Measurements from ENCODE around the gene FMNL1. TPM values are rescaled to one million over a fixed set of nuclear protein-coding genes. Genes with fewer than 3 reads are reported as not detected.

Gene FMNL1
- total RNA-seq, 1 donor from 2014 or later: 3.3 TPM

DNA sequence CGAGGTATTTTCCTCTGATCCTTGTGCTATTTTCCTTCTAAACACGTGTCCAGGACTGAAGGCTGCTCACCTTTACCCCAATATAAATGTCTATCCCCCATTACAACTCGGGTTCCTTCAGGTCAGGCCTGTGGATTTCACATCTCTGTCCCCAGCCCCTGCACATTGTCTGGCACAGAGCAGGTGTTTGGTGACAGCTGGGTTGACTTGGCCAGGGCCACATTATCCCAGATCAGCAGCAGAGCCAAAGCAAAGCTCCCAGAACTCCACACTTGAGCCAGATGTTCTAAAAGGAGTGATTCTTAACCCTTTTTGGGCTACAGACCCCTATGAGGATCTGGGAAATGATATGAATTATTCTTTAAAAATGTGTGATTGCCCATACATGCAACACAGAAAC is 58.2 kb downstream of the FMNL1 start:
- TF ChIP-seq, protein P1, sequence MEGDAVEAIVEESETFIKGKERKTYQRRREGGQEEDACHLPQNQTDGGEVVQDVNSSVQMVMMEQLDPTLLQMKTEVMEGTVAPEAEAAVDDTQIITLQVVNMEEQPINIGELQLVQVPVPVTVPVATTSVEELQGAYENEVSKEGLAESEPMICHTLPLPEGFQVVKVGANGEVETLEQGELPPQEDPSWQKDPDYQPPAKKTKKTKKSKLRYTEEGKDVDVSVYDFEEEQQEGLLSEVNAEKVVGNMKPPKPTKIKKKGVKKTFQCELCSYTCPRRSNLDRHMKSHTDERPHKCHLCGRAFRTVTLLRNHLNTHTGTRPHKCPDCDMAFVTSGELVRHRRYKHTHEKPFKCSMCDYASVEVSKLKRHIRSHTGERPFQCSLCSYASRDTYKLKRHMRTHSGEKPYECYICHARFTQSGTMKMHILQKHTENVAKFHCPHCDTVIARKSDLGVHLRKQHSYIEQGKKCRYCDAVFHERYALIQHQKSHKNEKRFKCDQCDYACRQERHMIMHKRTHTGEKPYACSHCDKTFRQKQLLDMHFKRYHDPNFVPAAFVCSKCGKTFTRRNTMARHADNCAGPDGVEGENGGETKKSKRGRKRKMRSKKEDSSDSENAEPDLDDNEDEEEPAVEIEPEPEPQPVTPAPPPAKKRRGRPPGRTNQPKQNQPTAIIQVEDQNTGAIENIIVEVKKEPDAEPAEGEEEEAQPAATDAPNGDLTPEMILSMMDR (IDR thresholded peaks at IDR 0.05; ENCODE audit: unreplicated experiment): no peak
- H3K4me1 Mint-ChIP-seq (ENCODE audit: low read depth): peaks cover 4% of the 10 kb centered on the region
- H3K9me3 Mint-ChIP-seq (ENCODE audit: low read depth): no peaks in the 10 kb centered on the region
- H3K27ac Mint-ChIP-seq: no peak overlapping the region
- peaks cover 7% of the 10 kb centered on the region for H3K36me3 Mint-ChIP-seq (ENCODE audit: insufficient read depth)
- H3K27me3 Mint-ChIP-seq: no peaks in the 10 kb centered on the region
- no peak overlapping the region for H3K4me3 Mint-ChIP-seq (ENCODE audit: low read depth)
- DNase-seq (ENCODE audit: low spot score, unreplicated experiment): no peak

DNA sequence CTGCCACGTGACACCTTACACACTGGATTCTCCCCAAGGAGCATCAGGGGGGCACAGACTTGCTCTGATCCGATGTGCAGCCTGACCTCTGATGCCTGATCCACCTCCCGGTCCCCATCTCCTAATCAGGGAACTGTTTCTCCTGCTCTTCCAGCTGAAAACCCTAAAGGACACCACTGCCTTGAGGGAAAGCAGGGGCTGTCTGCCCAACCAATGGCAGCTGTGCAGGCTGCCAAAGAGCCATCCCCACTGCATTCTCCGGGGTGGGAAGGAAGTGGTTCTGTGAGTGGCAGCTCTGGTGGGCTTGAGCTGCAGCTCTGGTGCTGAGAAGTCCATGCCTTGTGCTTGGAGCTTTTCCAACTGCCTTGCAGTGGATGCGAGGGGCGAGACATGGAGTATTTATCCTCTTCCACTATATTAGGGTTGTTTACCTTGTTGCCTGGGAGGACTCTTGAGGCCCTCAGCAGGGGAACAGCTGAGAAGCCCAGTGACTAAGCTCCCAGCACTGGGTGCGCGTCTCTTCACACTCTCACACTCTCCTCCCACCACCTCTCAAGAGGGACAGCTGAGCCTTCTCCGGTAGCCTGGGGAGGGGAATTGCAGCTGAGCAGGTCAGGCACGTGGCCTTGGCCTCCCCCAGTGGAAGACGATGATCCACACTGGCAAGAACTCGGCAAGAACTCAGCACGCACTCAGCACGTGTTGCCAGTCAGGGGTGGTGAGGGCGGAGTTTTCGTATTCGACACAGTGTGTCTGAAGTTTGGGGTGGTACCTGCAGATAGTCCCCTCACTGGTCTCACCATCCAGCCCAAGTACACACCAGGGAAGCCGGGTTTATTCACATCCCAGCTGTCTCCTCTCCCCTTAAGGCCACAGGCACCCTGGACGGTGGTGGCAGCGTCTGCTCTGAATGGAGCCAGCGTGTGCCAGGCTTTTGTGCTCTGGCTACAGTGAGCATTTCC is 61.3 kb downstream of the FMNL1 start:
- Mint-ChIP-seq H3K4me1 (ENCODE audit: low read depth) (no peaks in the 10 kb centered on the region), H3K9me3 (ENCODE audit: low read depth) (no peaks in the 10 kb centered on the region), H3K27ac (peak overlapping the region; percentile 56), H3K4me3 (ENCODE audit: low read depth) (no peak overlapping the region), H3K27me3 (no peaks in the 10 kb centered on the region), H3K36me3 (ENCODE audit: insufficient read depth) (peaks cover 14% of the 10 kb centered on the region)
- DNase-seq (ENCODE audit: low spot score, unreplicated experiment): no peak
- TF ChIP-seq, protein P1 (IDR thresholded peaks at IDR 0.05; ENCODE audit: unreplicated experiment): no peak

DNA sequence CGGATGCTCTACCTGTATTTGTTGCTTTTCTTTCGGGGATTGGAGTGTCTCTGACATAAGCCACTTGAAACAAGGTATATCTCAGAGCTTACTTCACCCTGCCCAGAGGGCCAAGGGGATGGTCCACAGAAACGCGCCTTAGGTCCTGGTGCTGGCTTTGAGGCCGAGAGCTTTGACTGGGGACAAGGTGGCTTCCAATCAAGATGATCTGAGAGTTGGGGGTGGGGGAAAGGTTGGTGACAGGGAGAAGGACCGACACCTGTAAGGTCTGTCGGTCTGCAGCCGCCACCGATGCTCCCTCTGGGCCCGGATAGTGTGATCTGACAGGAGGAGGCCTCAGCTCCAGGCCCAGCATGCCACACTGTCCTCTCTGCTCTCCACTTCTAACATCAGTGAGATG is 62.0 kb downstream of the FMNL1 start:
- no peak for DNase-seq (ENCODE audit: low spot score, unreplicated experiment)
- Mint-ChIP-seq H3K9me3 (ENCODE audit: low read depth) (no peaks in the 10 kb centered on the region), H3K4me3 (ENCODE audit: low read depth) (no peak overlapping the region), H3K36me3 (ENCODE audit: insufficient read depth) (peaks cover 14% of the 10 kb centered on the region), H3K27me3 (no peaks in the 10 kb centered on the region), H3K27ac (no peak overlapping the region), H3K4me1 (ENCODE audit: low read depth) (no peaks in the 10 kb centered on the region)
- TF ChIP-seq, protein P1 (IDR thresholded peaks at IDR 0.05; ENCODE audit: unreplicated experiment): no peak

DNA sequence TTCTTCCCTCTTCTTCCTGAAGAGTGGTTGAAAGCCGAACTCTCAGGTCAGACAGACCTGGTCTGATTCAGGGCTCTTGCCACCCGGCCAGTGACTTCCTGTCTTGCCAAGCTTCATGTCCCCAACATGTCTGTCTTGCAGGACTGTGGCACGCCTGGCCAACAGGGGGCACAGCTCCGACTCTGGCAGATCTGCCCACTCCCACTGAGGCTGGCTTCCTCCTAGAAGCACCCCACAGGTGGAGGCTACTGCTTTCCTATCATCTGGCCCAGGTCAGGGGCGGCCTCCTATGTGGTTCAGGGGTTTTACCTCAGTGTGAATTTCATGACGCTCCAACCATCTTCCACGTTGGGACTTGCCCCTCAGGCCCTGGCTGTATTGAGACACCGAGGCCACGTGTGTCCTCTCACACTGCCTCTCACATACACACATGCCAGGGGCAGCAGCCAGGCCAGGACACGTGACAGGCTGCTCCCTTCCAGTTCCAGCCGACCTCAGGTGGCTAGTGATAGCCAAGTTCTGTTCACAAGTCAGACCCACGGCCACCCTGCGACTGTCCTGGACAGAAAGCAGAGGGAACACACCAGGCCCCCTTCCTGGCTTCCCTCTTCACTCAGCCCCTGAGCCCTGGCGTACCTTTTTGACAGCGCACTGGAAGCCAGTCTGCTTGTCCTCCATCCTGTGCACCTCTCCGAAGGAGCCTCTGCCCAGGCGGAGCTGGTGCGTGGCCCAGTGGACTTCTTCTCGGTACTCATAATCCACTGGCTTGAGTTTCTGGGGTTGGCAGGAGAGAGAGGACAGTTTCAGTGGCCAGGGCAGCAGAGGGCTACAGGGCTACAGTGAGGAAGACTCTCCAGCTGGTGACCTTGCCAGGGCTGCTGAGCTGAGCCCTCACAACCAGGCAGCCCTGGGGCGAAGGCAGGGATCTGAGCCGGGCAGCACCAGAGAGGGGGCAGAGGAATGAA is 62.8 kb downstream of the FMNL1 start:
- TF ChIP-seq, protein P1 (IDR thresholded peaks at IDR 0.05; ENCODE audit: unreplicated experiment): peak; percentile 19
- H3K4me1 Mint-ChIP-seq (ENCODE audit: low read depth): no peaks in the 10 kb centered on the region
- peaks cover 14% of the 10 kb centered on the region for H3K36me3 Mint-ChIP-seq (ENCODE audit: insufficient read depth)
- no peak for DNase-seq (ENCODE audit: low spot score, unreplicated experiment)
- no peaks in the 10 kb centered on the region for H3K27me3 Mint-ChIP-seq
- no peaks in the 10 kb centered on the region for H3K9me3 Mint-ChIP-seq (ENCODE audit: low read depth)
- peak overlapping the region; percentile 65 for H3K27ac Mint-ChIP-seq
- no peak overlapping the region for H3K4me3 Mint-ChIP-seq (ENCODE audit: low read depth)

DNA sequence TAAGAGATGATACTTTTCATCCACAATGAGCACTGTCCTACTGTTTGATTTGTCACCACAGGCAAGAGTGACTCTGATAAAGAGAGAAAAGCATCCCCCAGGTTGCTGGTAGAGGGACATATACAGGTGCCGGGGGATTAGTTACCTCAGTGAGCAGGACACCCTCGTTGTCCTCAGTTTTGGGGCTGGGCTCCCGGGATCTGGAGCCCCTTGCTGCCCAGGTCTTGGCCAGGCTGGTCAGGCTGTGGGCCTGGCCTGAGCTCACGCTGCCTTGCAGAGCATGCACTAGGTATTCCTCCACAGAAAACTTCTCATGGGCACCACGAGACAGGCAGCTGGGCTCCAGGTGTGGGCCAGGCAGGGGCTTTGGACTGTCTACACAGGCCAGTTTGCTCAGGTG is 64.6 kb downstream of the FMNL1 start:
- Mint-ChIP-seq H3K27me3 (no peaks in the 10 kb centered on the region), H3K4me1 (ENCODE audit: low read depth) (no peaks in the 10 kb centered on the region), H3K27ac (no peak overlapping the region), H3K4me3 (ENCODE audit: low read depth) (no peak overlapping the region), H3K9me3 (ENCODE audit: low read depth) (no peaks in the 10 kb centered on the region), H3K36me3 (ENCODE audit: insufficient read depth) (peaks cover 12% of the 10 kb centered on the region)
- DNase-seq (ENCODE audit: low spot score, unreplicated experiment): no peak
- TF ChIP-seq, protein P1 (IDR thresholded peaks at IDR 0.05; ENCODE audit: unreplicated experiment): no peak

All from progenitor cell of endocrine pancreas (in vitro differentiated cells).